Suppressor macrophage (primary cell): Measurements from ENCODE around the gene SLC35F3.
"Not testable (repeated sequence)": the region's sequence is repeated elsewhere in the genome, so short reads cannot be mapped to it uniquely, and the experiment has no call there.

ENCODE experiments used
- DNase-seq, 4 experiments: peaks; one replicate each; pipeline ENCODE4 v3.0.0-alpha.2; 2020 to 2022

SLC35F3 gene

DNA sequence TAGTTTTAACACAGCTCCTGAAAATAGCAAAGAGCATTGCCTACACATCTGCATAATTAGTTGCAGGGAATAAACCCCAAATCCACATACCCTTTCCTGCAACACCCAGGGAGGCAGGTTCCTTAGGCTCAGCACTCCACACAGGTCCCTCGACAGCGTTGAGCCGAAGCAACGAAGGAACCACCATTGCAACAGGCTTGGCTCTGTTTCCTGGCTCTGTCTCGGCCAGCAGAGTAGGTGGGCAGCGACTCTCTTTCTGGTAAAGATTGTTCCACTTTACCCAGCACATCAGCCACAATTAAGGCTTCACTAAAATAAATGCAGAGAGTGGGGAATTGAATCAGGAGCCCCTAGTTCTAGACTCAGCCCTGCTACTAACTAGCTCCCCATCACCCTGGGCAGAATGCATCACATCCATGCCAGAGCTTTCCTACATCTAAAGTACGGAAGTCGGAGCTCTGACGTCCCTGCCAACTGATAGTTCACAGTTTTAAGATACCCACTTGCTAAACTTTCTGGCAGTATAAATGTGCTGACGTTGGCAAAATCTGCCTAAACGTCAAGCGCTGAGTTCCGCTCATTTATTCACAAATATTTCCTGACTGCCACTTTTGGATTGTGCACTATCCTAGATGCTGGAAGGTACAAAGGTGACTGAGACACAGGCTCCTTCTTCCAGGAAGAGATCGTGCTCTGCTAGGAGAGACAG lies 389.8 kb downstream of the SLC35F3 start:
- DNase-seq = no peak

DNA sequence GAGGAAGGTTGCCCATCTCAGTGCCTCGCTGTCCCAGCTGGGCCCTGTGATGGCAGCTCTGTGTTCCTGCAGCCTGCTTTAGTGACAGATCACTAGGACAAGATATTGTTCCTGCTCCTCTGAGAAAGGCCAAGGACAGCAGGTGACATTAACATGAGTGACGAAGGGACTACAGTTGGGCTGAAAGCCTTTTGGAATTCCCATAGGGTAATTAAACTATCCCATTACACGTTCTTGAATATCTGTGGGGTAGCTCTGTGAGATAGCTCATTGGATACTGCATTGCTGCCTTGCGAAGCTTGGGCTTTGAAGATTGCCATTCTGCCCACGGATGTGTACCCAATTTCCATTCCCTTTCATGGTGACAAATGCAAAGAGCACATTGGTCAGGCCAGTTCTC lies 390.6 kb downstream of the SLC35F3 start:
- no peak for DNase-seq

DNA sequence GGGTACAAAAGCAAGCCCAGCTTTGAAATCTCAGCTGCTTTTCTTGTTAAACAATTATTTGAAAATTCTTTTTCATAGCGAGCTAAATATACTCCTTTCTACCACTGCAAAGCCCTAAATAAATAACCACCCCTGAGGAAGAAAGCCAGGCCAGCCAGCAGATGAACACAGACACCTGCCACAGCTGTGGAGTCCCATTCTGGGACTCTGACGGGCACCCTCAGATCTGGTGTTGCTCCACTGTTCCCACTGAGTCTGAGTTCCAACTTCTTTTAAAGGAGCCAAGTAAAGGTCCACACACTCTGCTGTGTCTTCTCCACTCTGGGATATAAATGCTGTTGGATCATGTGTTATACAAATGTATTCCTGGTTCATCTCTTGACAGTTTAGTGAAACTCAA lies 391.1 kb downstream of the SLC35F3 start:
- no peak for DNase-seq

DNA sequence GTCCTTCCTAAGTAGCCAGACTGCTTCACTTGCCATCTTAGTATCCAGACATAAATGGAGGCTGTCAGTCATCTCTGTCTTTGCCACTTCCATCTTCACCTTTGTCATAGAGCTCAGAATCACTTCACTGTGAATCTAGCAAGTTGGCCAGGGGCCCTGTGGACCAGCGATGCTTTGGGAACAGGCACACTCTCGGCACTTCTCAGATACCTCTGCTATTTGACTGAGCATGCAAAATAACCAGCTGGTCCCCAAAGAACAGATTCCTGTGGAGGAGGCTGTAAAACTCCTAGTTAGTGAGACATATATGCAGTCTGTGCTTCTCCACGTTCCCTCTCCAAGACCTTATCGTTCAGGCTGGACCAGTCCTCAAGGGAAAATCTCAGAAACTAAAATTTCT lies 392.0 kb downstream of the SLC35F3 start:
- no peak for DNase-seq

DNA sequence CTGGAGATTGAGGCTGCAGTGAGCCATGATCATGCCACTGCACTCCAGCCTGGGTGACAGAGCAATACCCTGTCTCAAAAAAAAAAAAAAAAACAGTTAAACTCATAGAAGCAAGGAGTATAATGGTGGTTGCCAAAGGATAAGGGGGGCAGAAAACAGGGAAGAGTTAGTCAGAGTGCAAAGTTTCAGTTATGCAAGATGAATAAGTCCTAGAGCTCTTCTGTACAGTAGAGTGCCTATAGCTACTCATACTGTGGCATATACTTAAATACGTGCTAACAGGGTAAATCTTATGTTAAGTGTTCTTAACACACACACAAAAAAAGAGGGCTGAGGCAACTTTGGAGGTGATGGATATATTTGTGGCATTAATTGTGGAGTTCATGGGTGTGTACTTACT lies 393.2 kb downstream of the SLC35F3 start:
- DNase-seq = no peak

DNA sequence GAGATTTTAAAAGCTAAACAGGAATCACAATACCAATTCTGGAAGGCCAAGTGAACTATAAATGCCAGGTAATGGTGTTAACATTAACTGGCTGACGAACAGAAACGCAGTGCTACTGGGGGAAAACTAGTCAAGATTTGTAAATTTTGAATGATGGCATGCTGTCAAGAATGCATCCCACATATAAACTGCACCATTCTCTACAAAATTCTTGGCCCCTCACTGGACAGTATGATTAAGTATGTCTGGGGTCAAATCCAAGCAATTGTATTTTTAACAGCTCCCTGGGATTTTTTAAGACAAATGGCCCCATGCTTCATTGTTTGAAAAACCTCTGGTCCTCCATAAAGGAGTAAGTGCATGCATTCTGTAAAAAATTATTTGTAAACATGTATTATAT lies 395.6 kb downstream of the SLC35F3 start:
- DNase-seq = no peak

DNA sequence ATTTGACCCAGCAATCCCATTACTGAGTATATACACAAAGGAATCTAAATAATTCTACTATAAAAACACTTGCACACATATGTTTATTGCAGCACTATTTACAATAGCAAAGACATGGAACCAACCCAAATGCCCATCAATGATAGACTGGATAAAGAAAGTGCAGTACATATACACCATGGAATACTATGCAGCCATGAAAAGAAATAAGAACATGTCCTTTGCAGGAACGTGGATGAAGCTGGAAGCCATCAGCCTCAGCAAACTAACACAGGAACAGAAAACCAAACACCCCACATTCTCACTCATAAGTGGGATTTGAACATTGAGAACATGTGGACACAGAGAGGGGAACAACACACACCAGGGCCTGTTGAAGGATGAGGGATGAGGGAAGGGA lies 397.2 kb downstream of the SLC35F3 start:
- not testable (repeated sequence) for DNase-seq

DNA sequence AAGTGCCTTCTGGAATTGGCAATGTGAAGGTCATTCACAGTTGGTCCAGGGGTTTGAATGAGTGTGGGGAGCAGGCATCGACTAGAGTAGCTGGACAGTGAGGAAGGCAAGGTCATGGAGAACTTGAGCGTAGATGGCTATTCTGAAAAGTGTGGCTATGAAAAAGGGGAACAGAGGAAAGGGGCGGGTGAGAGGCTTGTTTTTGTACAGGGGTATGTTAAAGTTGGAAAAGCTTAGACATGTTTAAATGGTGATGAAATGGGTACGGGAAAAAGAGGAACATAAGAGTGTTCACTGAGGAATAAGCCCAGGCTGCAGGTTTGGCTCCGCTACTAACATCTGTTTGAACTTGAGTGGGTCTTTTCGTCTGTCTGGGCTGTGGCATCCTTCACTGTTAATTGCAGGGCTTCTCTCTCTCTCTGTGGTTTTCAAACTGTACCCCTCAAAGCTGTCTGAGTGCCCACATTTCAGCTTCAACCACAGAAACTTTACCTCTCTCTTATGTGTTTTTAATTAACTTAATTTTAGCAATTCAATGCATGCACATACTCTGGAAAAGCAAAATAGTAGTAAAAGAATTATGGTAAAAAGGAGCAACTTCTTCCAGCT lies 398.0 kb downstream of the SLC35F3 start:
- DNase-seq = peak; percentile 46 to 78 (median 67)

DNA sequence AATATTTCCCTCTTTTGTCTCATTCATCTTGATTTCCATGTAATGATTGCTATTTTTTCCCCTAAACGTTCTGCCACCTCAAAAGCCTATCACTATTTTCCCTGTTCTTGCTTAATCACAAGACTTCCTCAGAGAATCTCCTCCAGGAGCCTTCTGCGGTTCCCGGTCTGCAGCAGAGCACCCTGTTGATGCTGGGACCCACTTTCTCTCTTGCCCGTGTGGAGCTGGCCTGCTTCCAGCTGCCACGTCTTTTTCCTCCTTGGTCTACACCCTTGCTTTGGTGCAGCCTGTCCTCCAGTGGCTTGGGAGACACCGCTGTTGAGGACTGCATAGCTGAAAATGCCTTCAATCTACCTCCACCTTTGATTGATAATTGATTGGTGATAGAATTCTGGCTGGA lies 398.8 kb downstream of the SLC35F3 start:
- no peak for DNase-seq

DNA sequence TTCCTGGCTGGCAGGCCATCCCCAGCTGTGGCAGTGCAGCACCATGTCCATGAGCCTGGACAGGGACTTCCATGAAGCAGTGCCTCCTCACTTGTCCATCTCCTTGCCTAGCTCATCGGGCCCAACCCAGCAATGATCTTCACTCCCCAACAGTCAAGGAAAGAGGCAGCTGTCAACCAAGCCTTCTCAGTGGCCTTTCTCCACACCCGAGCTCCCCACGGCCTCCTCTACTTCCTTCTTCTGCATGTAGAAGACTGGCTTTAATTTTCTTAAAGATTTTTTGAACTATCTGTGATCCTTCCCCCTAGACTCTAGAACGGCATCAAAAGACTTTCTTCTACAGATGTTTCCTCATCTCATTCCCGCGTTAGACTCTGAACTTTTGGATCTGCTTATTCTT lies 403.2 kb downstream of the SLC35F3 start:
- DNase-seq = peak in 3 of 4 experiments; percentile 40 to 58 (median 48)

DNA sequence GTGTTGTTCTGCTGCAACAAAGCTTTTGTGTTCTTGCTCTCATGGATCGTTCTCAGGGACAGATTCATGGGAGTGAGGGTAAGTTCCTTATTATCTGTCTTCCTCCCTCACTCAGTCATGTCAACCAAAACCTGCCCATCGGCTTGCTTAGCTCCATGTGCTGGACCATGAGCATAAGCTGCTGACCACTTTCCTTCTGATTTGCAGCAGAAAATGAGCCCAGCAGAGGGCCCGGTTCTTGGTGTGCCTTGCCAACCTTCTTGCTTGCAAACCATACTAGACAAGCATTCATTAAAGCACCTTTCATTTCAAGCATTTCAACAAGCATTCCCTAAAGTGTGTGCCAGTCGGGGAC lies 404.7 kb downstream of the SLC35F3 start:
- no peak for DNase-seq

DNA sequence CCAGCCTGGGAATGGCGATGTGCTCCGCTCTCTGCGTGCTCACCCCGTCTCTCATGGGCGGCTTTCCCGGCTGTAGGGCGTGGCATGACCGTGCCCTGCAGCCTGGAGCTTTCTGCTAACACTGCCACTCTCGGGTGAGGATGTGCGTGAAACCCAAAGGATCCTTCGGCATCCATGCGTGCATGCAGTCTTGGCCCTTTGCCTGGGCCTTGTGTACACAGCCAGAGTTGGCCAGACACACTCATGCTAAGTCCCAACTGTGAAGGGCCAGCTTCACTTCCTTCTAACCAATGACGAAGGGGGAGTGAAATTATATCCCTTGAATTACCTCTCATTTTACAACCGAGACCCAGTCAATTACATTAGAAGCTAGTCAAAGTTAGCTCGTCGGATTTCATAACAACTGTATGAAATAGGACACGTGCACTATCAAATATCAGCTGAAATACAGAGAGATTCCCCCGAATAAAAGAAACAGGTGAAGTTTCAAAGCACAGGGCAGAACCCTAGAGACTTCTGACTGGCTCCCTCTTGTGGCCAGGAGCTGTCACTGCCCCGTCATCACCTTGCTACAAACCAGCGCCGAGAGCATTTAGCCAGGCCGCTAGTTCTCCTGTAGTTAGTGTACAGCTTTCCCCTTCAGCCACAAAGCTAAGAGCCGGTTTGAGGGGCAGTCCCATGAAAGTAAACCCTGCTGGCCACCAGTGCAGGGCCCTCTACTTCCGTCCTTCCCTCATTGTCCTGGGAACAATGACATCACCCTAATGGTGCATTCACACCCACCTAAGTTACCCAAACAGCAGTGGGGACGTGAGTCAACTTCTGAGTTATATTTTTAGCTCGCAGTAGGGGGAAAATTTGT lies 405.4 kb downstream of the SLC35F3 start:
- peak; percentile 57 to 86 (median 77) for DNase-seq

DNA sequence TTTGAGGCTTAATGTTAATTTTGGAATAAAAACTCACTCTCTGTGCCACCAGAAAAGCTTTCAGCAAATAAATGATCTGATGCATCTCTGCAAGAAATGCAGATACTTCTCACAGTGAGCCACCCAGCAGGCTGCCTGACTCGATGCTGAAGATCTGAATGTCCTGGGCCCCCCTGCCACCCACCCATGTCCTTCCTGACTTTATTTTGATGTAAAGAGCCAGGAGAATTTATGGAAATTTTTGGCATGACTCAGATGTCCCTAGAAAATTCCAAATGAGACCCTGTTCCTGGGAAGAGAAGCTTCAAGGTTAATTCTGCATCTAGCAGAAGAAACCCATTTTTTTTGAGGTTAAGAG lies 406.0 kb downstream of the SLC35F3 start:
- no peak for DNase-seq

DNA sequence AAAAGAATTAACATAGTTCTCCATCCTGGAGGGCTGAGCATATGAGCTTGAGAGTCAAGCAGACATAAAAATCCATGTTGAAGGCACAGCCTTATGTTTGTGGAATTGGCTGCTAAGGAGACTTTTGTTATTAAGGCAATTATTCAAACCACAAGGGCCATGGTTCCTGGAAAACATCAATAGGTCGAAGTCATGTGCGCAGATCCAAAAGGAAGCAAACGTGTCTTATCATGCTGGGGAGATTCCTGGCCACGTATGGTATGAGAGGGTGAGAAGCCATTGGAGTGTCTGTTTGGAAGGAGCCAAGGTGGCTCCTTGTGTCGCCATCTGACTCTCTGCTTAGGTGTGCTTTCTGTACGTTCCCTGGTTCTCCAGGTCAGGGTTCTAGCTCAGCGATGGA lies 406.9 kb downstream of the SLC35F3 start:
- DNase-seq = no peak

DNA sequence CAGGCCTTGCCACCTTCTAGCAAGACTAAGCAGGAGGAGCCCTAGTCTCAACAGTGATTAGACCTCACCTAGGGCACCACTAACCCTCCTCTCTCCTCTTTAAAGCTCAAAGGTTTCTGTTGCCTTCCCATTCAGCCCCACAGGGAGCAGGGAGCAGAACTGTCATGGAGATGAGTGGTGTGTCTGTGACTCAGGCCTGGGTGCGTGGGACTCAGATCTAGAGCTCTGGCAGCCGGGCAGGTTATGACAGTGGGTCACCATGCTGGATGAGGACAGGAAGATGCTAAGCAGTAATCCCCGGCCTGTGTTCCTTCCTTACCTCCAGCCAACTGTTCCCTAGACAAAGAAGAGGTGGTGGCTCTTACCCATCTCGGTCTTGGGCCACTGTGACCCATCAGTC lies 408.7 kb downstream of the SLC35F3 start:
- peak in 3 of 4 experiments; percentile 24 to 44 (median 35) for DNase-seq

DNA sequence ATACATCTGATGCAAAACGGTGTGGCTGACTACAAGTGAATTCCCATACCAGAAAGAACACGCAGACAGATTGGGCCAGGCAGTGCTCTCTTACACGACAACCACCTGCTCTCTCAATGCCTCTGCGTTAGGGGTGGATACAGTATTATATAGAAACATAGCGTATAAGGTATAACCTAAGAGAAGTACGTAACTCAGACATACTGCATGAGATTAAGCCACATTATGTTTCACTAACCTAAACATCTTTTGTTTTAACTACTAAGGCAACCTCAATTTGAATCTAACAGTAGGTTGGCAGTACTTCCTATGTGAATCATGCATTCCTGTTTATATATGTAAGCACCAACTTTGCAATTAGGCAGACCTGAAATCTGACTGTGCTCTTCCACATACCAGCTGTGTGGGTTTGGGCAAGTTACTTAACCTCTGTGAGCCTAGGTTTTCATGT lies 410.6 kb downstream of the SLC35F3 start:
- DNase-seq = peak; percentile 35 to 72 (median 59)

DNA sequence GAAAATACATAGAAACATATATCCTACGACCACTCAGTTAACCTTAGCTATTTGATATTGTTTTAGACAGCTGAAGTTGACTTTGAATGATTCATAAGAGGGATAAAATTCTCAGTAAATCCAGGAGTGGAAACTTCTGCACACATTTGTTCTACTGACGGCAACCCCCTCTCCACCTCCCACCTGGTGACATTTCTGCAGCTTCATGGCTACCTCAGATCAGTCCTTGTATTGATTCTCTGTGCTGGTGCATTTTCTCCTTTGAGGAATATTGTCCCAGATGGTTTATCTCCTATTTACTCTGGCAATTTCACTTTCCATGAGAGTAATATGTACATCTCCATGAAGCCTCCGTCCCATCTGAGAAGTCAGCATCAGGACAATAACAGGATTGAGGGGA lies 411.1 kb downstream of the SLC35F3 start:
- no peak for DNase-seq

DNA sequence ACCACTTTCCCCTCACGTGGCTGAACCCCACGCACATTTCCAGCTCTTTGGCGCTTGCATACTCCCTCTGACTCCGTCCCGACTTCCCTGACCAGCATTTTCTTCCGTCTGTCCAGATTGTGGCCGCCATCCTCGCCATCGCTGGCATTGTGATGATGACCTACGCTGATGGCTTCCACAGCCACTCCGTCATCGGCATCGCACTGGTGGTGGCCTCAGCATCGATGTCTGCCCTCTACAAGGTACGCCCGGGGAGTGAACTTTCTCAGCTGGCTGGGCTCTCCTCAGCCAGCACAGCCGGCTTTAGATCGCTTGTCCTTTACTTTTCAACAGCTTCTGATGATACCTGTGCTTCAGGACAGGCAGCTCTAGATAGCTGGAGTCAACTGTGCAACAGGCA lies 412.0 kb downstream of the SLC35F3 start:
- no peak for DNase-seq

DNA sequence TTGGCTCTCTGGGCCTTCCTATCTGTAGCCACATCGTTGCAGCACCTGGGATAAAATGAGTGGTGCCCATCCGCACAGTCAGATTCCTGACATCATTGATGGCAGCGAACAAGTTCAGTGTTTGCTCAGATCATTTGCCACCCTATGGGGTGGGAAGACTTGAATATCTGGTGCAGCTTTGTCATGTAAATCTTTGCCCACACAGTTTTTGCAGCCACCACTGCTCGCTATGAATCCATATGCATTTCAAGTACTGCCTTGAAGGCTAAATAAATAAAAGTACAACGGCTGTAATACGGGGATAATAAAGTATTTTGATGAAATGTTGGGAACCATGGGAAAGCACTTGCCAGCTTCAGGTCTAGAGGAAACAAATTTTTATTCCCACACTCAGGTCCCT lies 412.5 kb downstream of the SLC35F3 start:
- DNase-seq = no peak

DNA sequence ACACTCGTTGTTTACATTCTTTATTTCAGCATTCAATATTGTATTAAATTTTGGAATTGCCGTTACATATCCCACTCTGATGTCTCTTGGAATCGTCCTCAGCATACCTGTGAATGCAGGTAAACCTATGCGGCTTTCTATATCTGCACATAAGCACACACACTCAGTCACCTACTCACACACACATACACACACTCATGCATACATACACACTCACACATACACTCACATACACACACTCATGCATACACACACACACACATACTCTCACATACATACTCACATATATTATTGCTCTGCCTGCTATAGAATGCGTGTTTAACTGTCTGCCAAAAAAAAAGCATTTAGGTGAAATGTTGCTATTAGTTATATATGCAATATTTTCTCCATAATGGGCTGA lies 415.6 kb downstream of the SLC35F3 start:
- no peak for DNase-seq

DNA sequence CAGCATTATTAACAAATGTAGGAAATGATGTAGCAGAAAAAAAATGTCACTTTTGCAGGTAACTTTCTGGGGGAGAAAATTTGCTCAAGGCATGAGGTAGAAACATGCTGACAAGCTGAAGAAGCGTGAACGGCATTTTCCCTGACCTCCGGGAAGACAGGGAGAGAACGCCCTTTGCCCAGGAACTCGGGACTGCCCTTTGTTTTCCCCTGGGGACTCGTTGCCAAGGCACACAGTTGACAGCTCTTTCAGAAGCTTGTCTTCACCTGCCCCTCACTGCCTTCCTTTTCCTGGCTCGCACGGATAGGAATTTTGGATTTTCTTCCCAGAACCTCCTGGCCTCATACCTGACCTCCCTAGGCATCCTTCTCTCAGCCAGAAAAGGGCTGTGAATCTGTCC lies 416.1 kb downstream of the SLC35F3 start:
- DNase-seq = no peak

DNA sequence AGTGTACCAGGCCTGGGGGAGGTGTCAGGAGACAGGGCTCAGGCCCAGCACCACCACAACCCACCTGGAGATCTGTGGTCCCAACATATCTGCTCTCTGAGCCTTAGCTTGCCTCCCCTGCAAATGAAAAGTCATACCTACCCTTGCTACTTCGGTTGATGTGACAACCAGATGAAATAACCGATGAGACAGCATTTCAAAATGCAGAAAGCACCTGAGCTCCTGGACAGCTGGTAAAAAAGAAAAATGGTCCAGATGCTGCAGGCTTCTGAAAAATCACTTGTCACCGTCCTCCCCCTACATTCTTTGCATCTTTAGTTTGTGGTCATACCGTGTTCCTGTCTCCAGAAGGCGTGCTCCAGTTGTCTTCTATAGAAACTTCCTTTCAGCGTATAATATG lies 416.8 kb downstream of the SLC35F3 start:
- DNase-seq = no peak

DNA sequence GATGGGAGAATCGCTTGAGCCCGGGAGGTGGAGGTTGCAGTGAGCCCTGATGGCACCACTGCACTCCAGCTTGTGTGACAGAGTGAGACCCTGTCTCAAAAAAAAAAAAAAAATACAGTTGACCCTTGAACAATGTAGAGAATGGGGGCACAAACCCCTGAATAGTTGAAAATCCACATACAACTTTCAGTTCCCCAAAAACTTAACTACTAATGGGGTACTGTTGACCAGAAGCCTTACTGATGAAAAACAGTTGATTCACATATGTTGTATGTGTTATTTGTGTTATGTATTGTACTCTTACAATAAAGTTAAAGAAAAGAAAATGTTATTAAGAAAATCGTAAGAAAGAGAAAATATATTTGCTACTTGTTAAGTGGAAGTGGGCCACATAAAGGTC lies 417.6 kb downstream of the SLC35F3 start:
- DNase-seq = no peak

DNA sequence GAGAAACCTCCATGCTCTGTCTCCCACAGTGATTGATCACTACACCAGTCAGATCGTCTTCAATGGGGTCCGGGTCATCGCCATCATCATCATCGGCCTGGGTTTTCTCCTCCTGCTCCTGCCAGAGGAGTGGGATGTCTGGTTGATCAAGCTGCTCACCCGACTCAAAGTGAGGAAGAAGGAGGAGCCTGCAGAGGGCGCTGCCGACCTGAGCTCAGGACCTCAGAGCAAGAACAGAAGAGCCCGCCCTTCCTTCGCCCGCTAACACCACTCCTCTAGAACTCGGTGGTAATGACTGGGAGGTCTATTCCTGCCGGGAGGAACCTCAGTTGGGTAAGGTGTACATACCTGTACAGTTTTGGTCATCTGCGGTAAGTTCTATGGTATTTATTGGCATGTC lies 418.5 kb downstream of the SLC35F3 start:
- peak; percentile 72 to 89 (median 76) for DNase-seq
